ENCODE measurements around the gene LIPM.

- TF ChIP-seq, protein P1, sequence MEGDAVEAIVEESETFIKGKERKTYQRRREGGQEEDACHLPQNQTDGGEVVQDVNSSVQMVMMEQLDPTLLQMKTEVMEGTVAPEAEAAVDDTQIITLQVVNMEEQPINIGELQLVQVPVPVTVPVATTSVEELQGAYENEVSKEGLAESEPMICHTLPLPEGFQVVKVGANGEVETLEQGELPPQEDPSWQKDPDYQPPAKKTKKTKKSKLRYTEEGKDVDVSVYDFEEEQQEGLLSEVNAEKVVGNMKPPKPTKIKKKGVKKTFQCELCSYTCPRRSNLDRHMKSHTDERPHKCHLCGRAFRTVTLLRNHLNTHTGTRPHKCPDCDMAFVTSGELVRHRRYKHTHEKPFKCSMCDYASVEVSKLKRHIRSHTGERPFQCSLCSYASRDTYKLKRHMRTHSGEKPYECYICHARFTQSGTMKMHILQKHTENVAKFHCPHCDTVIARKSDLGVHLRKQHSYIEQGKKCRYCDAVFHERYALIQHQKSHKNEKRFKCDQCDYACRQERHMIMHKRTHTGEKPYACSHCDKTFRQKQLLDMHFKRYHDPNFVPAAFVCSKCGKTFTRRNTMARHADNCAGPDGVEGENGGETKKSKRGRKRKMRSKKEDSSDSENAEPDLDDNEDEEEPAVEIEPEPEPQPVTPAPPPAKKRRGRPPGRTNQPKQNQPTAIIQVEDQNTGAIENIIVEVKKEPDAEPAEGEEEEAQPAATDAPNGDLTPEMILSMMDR (IDR thresholded peaks at IDR 0.05) = no peak
- no peak for TF ChIP-seq POLR2A (IDR thresholded peaks at IDR 0.05)
Measured at GRCh38 chr10:88828310-88828709, 25.8 kb downstream of the LIPM start.
